Measurements from ENCODE around the gene EPHA4. TPM values are rescaled to one million over a fixed set of nuclear protein-coding genes. Genes with fewer than 3 reads are reported as not detected.

Gene EPHA4
- total RNA-seq, 1 experiment from 2014 or later = 3.3 TPM

- DNase-seq = peak; percentile 71
- Histone ChIP-seq H4K20me1 (ENCODE audit: low read length) (no peaks in the 10 kb centered on the region), H3K36me3 (ENCODE audit: low read depth, low read length) (no peaks in the 10 kb centered on the region), H3F3A (ENCODE audit: low read length, unreplicated experiment) (no peaks in the 10 kb centered on the region), H3K4me1 (ENCODE audit: insufficient read depth, low read length) (peaks cover 18% of the 10 kb centered on the region), H3K9me2 (replicated peaks; ENCODE audit: low read length) (no peaks in the 10 kb centered on the region), H3K79me2 (ENCODE audit: low read length) (no peaks in the 10 kb centered on the region), H3K27me3 (ENCODE audit: low read length) (no peaks in the 10 kb centered on the region), H3K9ac (ENCODE audit: low read length) (no peak overlapping the region), H3K4me2 (ENCODE audit: low read length) (peak overlapping the region; percentile 19), H3K27ac (ENCODE audit: low read length) (no peak overlapping the region), H3K9me3 (ENCODE audit: low read length) (no peaks in the 10 kb centered on the region), H3K4me3 (ENCODE audit: low read length) (no peak overlapping the region), H2AFZ (ENCODE audit: low read length) (no peak overlapping the region)
- intact Hi-C loops (cut with micrococcal nuclease) = loop anchor here (1.0 kb wide), 1 partner anchor 39 kb away; the partner anchor contains the start of gene EPHA4
- peak; percentile 80 for ATAC-seq
- CTCF ChIA-PET = no interaction called here
- BruUV-seq (replicated peaks) = no TSS peak
- TF ChIP-seq EZH2phosphoT487 (IDR thresholded peaks at IDR 0.05; ENCODE audit: borderline replicate concordance, low read length) (no peak), CTCF (conservative IDR thresholded peaks at IDR 0.05; ENCODE audit: low read depth, low read length) (no peak), EZH2 (IDR thresholded peaks at IDR 0.05; ENCODE audit: low read length, unreplicated experiment) (no peak)
- POLR2A ChIA-PET (ENCODE audit: unreplicated experiment) = no interaction called here
Observed at GRCh38 chr2:221533299-221533698, 38.8 kb downstream of the EPHA4 start.

GRCh38 chr2:221532641-221533040, 39.5 kb downstream of the EPHA4 start:
- no peaks in the 10 kb centered on the region for H3K9me3 ChIP-seq (ENCODE audit: low read length)
- CTCF ChIA-PET = no interaction called here
- H3K4me2 ChIP-seq (ENCODE audit: low read length) = no peak overlapping the region
- no peaks in the 10 kb centered on the region for H3K9me2 ChIP-seq (replicated peaks; ENCODE audit: low read length)
- peaks cover 18% of the 10 kb centered on the region for H3K4me1 ChIP-seq (ENCODE audit: insufficient read depth, low read length)
- no peaks in the 10 kb centered on the region for H3K27me3 ChIP-seq (ENCODE audit: low read length)
- intact Hi-C loops (cut with micrococcal nuclease) = loop anchor here (1.0 kb wide), 1 partner anchor 40 kb away; the partner anchor contains the start of gene EPHA4
- no peak for TF ChIP-seq EZH2phosphoT487 (IDR thresholded peaks at IDR 0.05; ENCODE audit: borderline replicate concordance, low read length)
- no peak for TF ChIP-seq EZH2 (IDR thresholded peaks at IDR 0.05; ENCODE audit: low read length, unreplicated experiment)
- no peak for TF ChIP-seq CTCF (conservative IDR thresholded peaks at IDR 0.05; ENCODE audit: low read depth, low read length)
- H3F3A ChIP-seq (ENCODE audit: low read length, unreplicated experiment) = no peaks in the 10 kb centered on the region
- no peaks in the 10 kb centered on the region for H3K36me3 ChIP-seq (ENCODE audit: low read depth, low read length)
- DNase-seq = no peak
- no peak for ATAC-seq
- no peaks in the 10 kb centered on the region for H3K79me2 ChIP-seq (ENCODE audit: low read length)
- H3K4me3 ChIP-seq (ENCODE audit: low read length) = no peak overlapping the region
- no peaks in the 10 kb centered on the region for H4K20me1 ChIP-seq (ENCODE audit: low read length)
- H3K27ac ChIP-seq (ENCODE audit: low read length) = no peak overlapping the region
- no peak overlapping the region for H2AFZ ChIP-seq (ENCODE audit: low read length)
- H3K9ac ChIP-seq (ENCODE audit: low read length) = no peak overlapping the region
- no TSS peak for BruUV-seq (replicated peaks)
- POLR2A ChIA-PET (ENCODE audit: unreplicated experiment) = no interaction called here

- POLR2A ChIA-PET (ENCODE audit: unreplicated experiment) = no interaction called here
Observed at GRCh38 chr2:221530653-221531037, 41.5 kb downstream of the EPHA4 start.

More at GRCh38 chr2:221530653-221531037, 41.5 kb downstream of the EPHA4 start:
- Histone ChIP-seq H3K79me2 (ENCODE audit: low read length) (no peaks in the 10 kb centered on the region), H3K9me3 (ENCODE audit: low read length) (no peaks in the 10 kb centered on the region), H3K27me3 (ENCODE audit: low read length) (no peaks in the 10 kb centered on the region), H3K9me2 (replicated peaks; ENCODE audit: low read length) (no peaks in the 10 kb centered on the region), H3K27ac (ENCODE audit: low read length) (0 out of 2 replicates have a peak overlapping the region, but pooled peaks have one; percentile 26), H3K4me3 (ENCODE audit: low read length) (peak overlapping the region; percentile 18; the same call in 1 of the 2 replicates), H3F3A (ENCODE audit: low read length, unreplicated experiment) (no peaks in the 10 kb centered on the region), H3K9ac (ENCODE audit: low read length) (no peak overlapping the region), H4K20me1 (ENCODE audit: low read length) (no peaks in the 10 kb centered on the region), H3K4me2 (ENCODE audit: low read length) (peak overlapping the region; percentile 73), H2AFZ (ENCODE audit: low read length) (no peak overlapping the region), H3K36me3 (ENCODE audit: low read depth, low read length) (no peaks in the 10 kb centered on the region), H3K4me1 (ENCODE audit: insufficient read depth, low read length) (peaks cover 18% of the 10 kb centered on the region)
- TF ChIP-seq EZH2phosphoT487 (IDR thresholded peaks at IDR 0.05; ENCODE audit: borderline replicate concordance, low read length) = no peak
- no peak for TF ChIP-seq EZH2 (IDR thresholded peaks at IDR 0.05; ENCODE audit: low read length, unreplicated experiment)
- TF ChIP-seq CTCF (conservative IDR thresholded peaks at IDR 0.05; ENCODE audit: low read depth, low read length) = no peak
- ATAC-seq (no peak), DNase-seq (no peak)
- CTCF ChIA-PET = no interaction called here
- no TSS peak for BruUV-seq (replicated peaks)
- intact Hi-C loops (cut with micrococcal nuclease) = loop anchor here (1.0 to 2.0 kb wide), 2 partner anchors 12 to 16 kb away; no protein-coding TSS in a partner anchor
